ENCODE data around the gene HBQ1.
"Not testable (repeated sequence)": the region's sequence is repeated elsewhere in the genome, so short reads cannot be mapped to it uniquely, and the experiment has no call there.

The HBQ1 gene

DNA sequence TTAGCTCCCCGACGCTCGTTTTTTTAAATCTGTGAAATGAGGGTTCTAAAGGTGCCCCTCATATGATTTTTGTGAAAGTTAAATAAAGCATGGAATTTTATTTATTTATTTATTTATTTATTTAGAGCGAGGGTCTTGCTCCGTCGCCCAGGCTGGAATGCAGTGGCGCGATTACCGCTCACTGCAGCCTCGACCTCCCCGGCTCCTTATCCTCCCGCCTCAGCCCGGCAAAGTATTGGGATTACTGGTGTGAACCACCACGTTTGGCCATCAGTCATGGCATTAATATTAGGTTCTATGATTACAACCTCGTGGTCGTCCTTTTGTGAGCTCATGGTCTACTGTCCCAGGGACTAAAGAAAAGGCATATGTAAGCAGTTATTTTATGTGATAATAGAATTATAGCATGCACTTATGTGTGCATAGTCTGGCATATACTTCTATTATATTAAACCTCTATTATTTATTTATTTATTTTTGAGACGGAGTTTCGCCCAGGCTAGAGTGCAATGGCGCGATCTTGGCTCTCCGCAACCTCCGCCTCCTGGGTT, 49.5 kb downstream of the HBQ1 start:
- no peak for DNase-seq
- H3K27ac Mint-ChIP-seq: no peak overlapping the region
- no peaks in the 10 kb centered on the region for H3K27me3 Mint-ChIP-seq
- peaks cover 7 to 28% of the 10 kb centered on the region in 2 donors for H3K36me3 Mint-ChIP-seq
- H3K9me3 Mint-ChIP-seq: no peaks in the 10 kb centered on the region
- no peak for ATAC-seq (replicated peaks)
- peaks cover 19 to 25% of the 10 kb centered on the region in 2 donors for H3K4me1 Mint-ChIP-seq
- H3K4me3 Mint-ChIP-seq: peak overlapping the region; percentile 13 to 68

- H3K4me3 Mint-ChIP-seq, H3K27ac Mint-ChIP-seq, H3K27me3 Mint-ChIP-seq: not testable (repeated sequence)
Observed at GRCh38 chr16:230351-230750, 50.1 kb downstream of the HBQ1 start.

More at GRCh38 chr16:230351-230750, 50.1 kb downstream of the HBQ1 start:
- Mint-ChIP-seq H3K36me3 (peaks cover 7 to 25% of the 10 kb centered on the region in 2 donors), H3K4me1 (peaks cover 19 to 30% of the 10 kb centered on the region in 2 donors)
- not testable (repeated sequence) for DNase-seq; ATAC-seq (replicated peaks); H3K9me3 Mint-ChIP-seq
